Embryonic facial prominence (tissue), 1 donor: ENCODE data around the gene AKAP7.
A peak's percentile ranks its signal among the peaks of the same experiment; 100 is the strongest.

ENCODE experiments used
- DNase-seq: peaks from one replicate; pipeline ENCODE4 v3.0.0-alpha.2; 2016; ENCODE audit errors: extremely low spot score

Gene AKAP7

GRCh38 chr6:131134220-131134979, 867 bp upstream of the AKAP7 start:
- no peak for DNase-seq

GRCh38 chr6:131134980-131135243, 355 bp upstream of the AKAP7 start:
- no peak for DNase-seq

- peak; percentile 10 for DNase-seq
Measured at GRCh38 chr6:131136021-131136786, 937 bp downstream of the AKAP7 start.

GRCh38 chr6:131139599-131139998, 4.3 kb downstream of the AKAP7 start:
- DNase-seq = no peak

GRCh38 chr6:131143319-131143718, 8.1 kb downstream of the AKAP7 start:
- no peak for DNase-seq

- no peak for DNase-seq
Measured at GRCh38 chr6:131146865-131147264, 11.6 kb downstream of the AKAP7 start.

GRCh38 chr6:131156411-131156810, 21.1 kb downstream of the AKAP7 start:
- DNase-seq = no peak

- no peak for DNase-seq
Measured at GRCh38 chr6:131159578-131159977, 24.3 kb downstream of the AKAP7 start.

GRCh38 chr6:131160254-131160758, 25.0 kb downstream of the AKAP7 start:
- DNase-seq = no peak

- DNase-seq = no peak
Measured at GRCh38 chr6:131161987-131162386, 26.7 kb downstream of the AKAP7 start.

GRCh38 chr6:131163886-131164285, 28.6 kb downstream of the AKAP7 start:
- DNase-seq = no peak

- DNase-seq = no peak
Measured at GRCh38 chr6:131164506-131164905, 29.2 kb downstream of the AKAP7 start.

GRCh38 chr6:131167773-131168172, 32.5 kb downstream of the AKAP7 start:
- DNase-seq = no peak

GRCh38 chr6:131169613-131170012, 34.3 kb downstream of the AKAP7 start:
- DNase-seq = no peak

GRCh38 chr6:131172222-131172621, 37.0 kb downstream of the AKAP7 start:
- DNase-seq = no peak

- DNase-seq = no peak
Measured at GRCh38 chr6:131173680-131174079, 38.4 kb downstream of the AKAP7 start.

GRCh38 chr6:131175564-131175963, 40.3 kb downstream of the AKAP7 start:
- no peak for DNase-seq

GRCh38 chr6:131177996-131178395, 42.7 kb downstream of the AKAP7 start:
- no peak for DNase-seq

GRCh38 chr6:131182991-131183425, 47.7 kb downstream of the AKAP7 start:
- DNase-seq = no peak

- no peak for DNase-seq
Measured at GRCh38 chr6:131183427-131184095, 48.3 kb downstream of the AKAP7 start.

GRCh38 chr6:131191590-131191989, 56.3 kb downstream of the AKAP7 start:
- DNase-seq = no peak

- DNase-seq = no peak
Measured at GRCh38 chr6:131197716-131198115, 62.4 kb downstream of the AKAP7 start.
